HG03175 (cell line): Measurements from ENCODE around the gene COMMD1.
A peak's percentile ranks its signal among the peaks of the same experiment; 100 is the strongest.
"Not testable (repeated sequence)": the region's sequence is repeated elsewhere in the genome, so short reads cannot be mapped to it uniquely, and the experiment has no call there.

Experiments
- ATAC-seq: cut with Tn5 transposase; IDR thresholded peaks from one replicate; pipeline ENCODE4 v1.9.1; 2021; ENCODE audit warnings: mild to moderate bottlenecking, moderate library complexity; ENCODE audit not compliant: unreplicated experiment

Gene COMMD1

GRCh38 chr2:61905372-61906185 is at the start of gene COMMD1:
Gene COMMD1 (plus strand): TSS chr2:61905674. CDS start chr2:61905679, 5 bp downstream.
- peak; percentile 99 for ATAC-seq

- no peak for ATAC-seq
These were observed 48.2 kb upstream of the COMMD1 start for GRCh38 chr2:61857224-61857623.

- ATAC-seq: no peak
These were observed 43.4 kb upstream of the COMMD1 start for GRCh38 chr2:61862085-61862484.

GRCh38 chr2:61866482-61867089 is 38.9 kb upstream of the COMMD1 start:
- ATAC-seq: not testable (repeated sequence)

GRCh38 chr2:61876400-61876799 is 29.1 kb upstream of the COMMD1 start:
- no peak for ATAC-seq

- no peak for ATAC-seq
These were observed 27.8 kb upstream of the COMMD1 start for GRCh38 chr2:61877571-61878245.

GRCh38 chr2:61878761-61879160 is 26.7 kb upstream of the COMMD1 start:
- ATAC-seq: no peak

- ATAC-seq: not testable (repeated sequence)
These were observed 26.1 kb upstream of the COMMD1 start for GRCh38 chr2:61879351-61879750.

- ATAC-seq: no peak
These were observed 22.6 kb upstream of the COMMD1 start for GRCh38 chr2:61882850-61883249.

- ATAC-seq: no peak
These were observed 19.4 kb upstream of the COMMD1 start for GRCh38 chr2:61885896-61886603.

GRCh38 chr2:61887717-61888266 is 17.7 kb upstream of the COMMD1 start:
- ATAC-seq: no peak

GRCh38 chr2:61888267-61889055 is 17.0 kb upstream of the COMMD1 start, which contains the start of gene CCT4:
Gene CCT4 (minus strand): TSS chr2:61888656. CDS start chr2:61888507, 149 bp downstream.
- peak; percentile 82 for ATAC-seq

GRCh38 chr2:61898810-61899209 is 6.7 kb upstream of the COMMD1 start:
- no peak for ATAC-seq

- ATAC-seq: no peak
These were observed 5.2 kb upstream of the COMMD1 start for GRCh38 chr2:61900281-61900680.

- ATAC-seq: peak; percentile 13
These were observed 654 bp downstream of the COMMD1 start for GRCh38 chr2:61906186-61906470.

GRCh38 chr2:61909116-61909515 is 3.6 kb downstream of the COMMD1 start:
- no peak for ATAC-seq

- no peak for ATAC-seq
These were observed 5.1 kb downstream of the COMMD1 start for GRCh38 chr2:61910603-61911002.

- no peak for ATAC-seq
These were observed 6.0 kb downstream of the COMMD1 start for GRCh38 chr2:61911510-61911909.

GRCh38 chr2:61914794-61915193 is 9.3 kb downstream of the COMMD1 start:
- not testable (repeated sequence) for ATAC-seq

- no peak for ATAC-seq
These were observed 15.1 kb downstream of the COMMD1 start for GRCh38 chr2:61920548-61920947.
